Neural progenitor cell (in vitro differentiated cells): Measurements from ENCODE around the gene CD200R1. TPM values are rescaled to one million over a fixed set of nuclear protein-coding genes. Genes with fewer than 3 reads are reported as not detected.

Experiments used
- DNase-seq: peaks from one replicate; pipeline ENCODE4 v3.0.0-alpha.2; 2016; ENCODE audit warnings: low spot score
- H2AFZ ChIP-seq: fragments of 200-600 bp; sonication (generic); replicated peaks from 2 replicates; pipeline ENCODE4 v1.6.1; 2016; ENCODE audit warnings: antibody characterized with exemption
- H3F3A ChIP-seq: fragments of 200-600 bp; sonication (generic); 2 replicates; pipeline ENCODE4 v1.6.1; 2016; ENCODE audit warnings: antibody characterized with exemption, low read depth
- H3K27ac ChIP-seq: fragments of 200-600 bp; sonication (generic); 2 replicates; pipeline ENCODE4 v1.5.1; 2016; ENCODE audit warnings: mild to moderate bottlenecking
- H3K27me3 ChIP-seq: fragments of 200-600 bp; sonication (generic); 2 replicates; pipeline ENCODE4 v1.6.1; 2016; ENCODE audit warnings: mild to moderate bottlenecking, moderate library complexity
- H3K36me3 ChIP-seq: fragments of 200-600 bp; sonication (generic); 2 replicates; pipeline ENCODE4 v1.5.1; 2016
- H3K4me1 ChIP-seq: fragments of 200-600 bp; sonication (generic); 2 replicates; pipeline ENCODE4 v1.6.1; 2016; ENCODE audit warnings: mixed run types
- H3K4me2 ChIP-seq: fragments of 200-600 bp; sonication (generic); 2 replicates; pipeline ENCODE4 v1.6.1; 2016
- H3K4me3 ChIP-seq: fragments of 200-600 bp; sonication (generic); 2 replicates; pipeline ENCODE4 v1.5.1; 2016
- H3K79me2 ChIP-seq: fragments of 200-600 bp; sonication (generic); 2 replicates; pipeline ENCODE4 v1.6.1; 2016; ENCODE audit warnings: low read depth
- H3K9ac ChIP-seq: fragments of 200-600 bp; sonication (generic); 2 replicates; pipeline ENCODE4 v1.6.1; 2016
- H3K9me3 ChIP-seq: fragments of 200-600 bp; sonication (generic); 2 replicates; pipeline ENCODE4 v1.5.1; 2016; ENCODE audit warnings: low read depth
- H4K20me1 ChIP-seq: fragments of 200-600 bp; sonication (generic); 2 replicates; pipeline ENCODE4 v1.6.1; 2016; ENCODE audit warnings: low read depth
- H3K27ac Mint-ChIP-seq: 3 replicates; pipeline ENCODE4 v1.8.0; 2021; ENCODE audit warnings: mixed read lengths
- H3K27me3 Mint-ChIP-seq: 2 replicates; pipeline ENCODE4 v1.8.0; 2022; ENCODE audit warnings: low read depth, mild to moderate bottlenecking, inconsistent platforms, moderate library complexity, mixed read lengths; ENCODE audit not compliant: insufficient read depth
- H3K36me3 Mint-ChIP-seq: 3 replicates; pipeline ENCODE4 v1.8.0; 2021; ENCODE audit warnings: mixed read lengths
- H3K4me1 Mint-ChIP-seq: 3 replicates; pipeline ENCODE4 v1.8.0; 2021; ENCODE audit warnings: mixed read lengths
- H3K4me3 Mint-ChIP-seq: 3 replicates; pipeline ENCODE4 v1.8.0; 2021; ENCODE audit warnings: mild to moderate bottlenecking, moderate library complexity, mixed read lengths
- H3K9me3 Mint-ChIP-seq: 3 replicates; pipeline ENCODE4 v1.8.0; 2020; ENCODE audit warnings: mixed read lengths
- CTCF ChIP-seq: fragments of 200-600 bp; sonication (generic); IDR thresholded peaks from 2 replicates; pipeline ENCODE4 v1.5.1; 2017; ENCODE audit warnings: antibody characterized with exemption, mild to moderate bottlenecking
- EZH2 ChIP-seq: fragments of 200-600 bp; sonication (generic); IDR thresholded peaks from 2 replicates; pipeline ENCODE4 v1.6.1; 2017; ENCODE audit warnings: antibody characterized with exemption, mild to moderate bottlenecking, moderate library complexity
- EZH2phosphoT487 ChIP-seq: fragments of 200-600 bp; sonication (generic); IDR thresholded peaks from 2 replicates; pipeline ENCODE4 v1.6.1; 2017; ENCODE audit warnings: antibody characterized with exemption
- total RNA-seq: library from RNA; depleted of rRNA; stranded (reverse); fragments of >200 nt; gene quantifications from 2 replicates; pipeline ENCODE4 v1.2.3, GENCODE V29; 2015; ENCODE audit warnings: low replicate concordance

CD200R1 gene
- total RNA-seq, 1 donor from 2014 or later: not detected

- no peak overlapping the region for H3K27ac Mint-ChIP-seq
- Histone ChIP-seq H3K36me3 (no peaks in the 10 kb centered on the region), H3K9me3 (no peaks in the 10 kb centered on the region), H3K27ac (no peak overlapping the region), H3K27me3 (no peaks in the 10 kb centered on the region), H2AFZ (peak overlapping the region; percentile 45), H4K20me1 (no peaks in the 10 kb centered on the region), H3K4me2 (no peak overlapping the region), H3F3A (no peaks in the 10 kb centered on the region), H3K4me3 (no peak overlapping the region), H3K9ac (no peak overlapping the region), H3K4me1 (no peaks in the 10 kb centered on the region), H3K79me2 (no peaks in the 10 kb centered on the region)
- TF ChIP-seq EZH2 (no peak), EZH2phosphoT487 (no peak), CTCF (no peak)
- H3K27me3 Mint-ChIP-seq: peaks cover 2% of the 10 kb centered on the region
- no peak overlapping the region for H3K4me3 Mint-ChIP-seq
- H3K36me3 Mint-ChIP-seq: no peaks in the 10 kb centered on the region
- peaks cover 4% of the 10 kb centered on the region for H3K9me3 Mint-ChIP-seq
- no peaks in the 10 kb centered on the region for H3K4me1 Mint-ChIP-seq
- no peak for DNase-seq
These were observed 43.0 kb downstream of the CD200R1 start for GRCh38 chr3:112931736-112932521.

GRCh38 chr3:112930771-112931170, 44.1 kb downstream of the CD200R1 start:
- Histone ChIP-seq H3K36me3 (no peaks in the 10 kb centered on the region), H3K4me1 (no peaks in the 10 kb centered on the region), H3K9me3 (no peaks in the 10 kb centered on the region), H4K20me1 (no peaks in the 10 kb centered on the region), H3K4me3 (no peak overlapping the region), H3K4me2 (no peak overlapping the region), H3F3A (no peaks in the 10 kb centered on the region), H2AFZ (no peak overlapping the region), H3K27me3 (no peaks in the 10 kb centered on the region), H3K9ac (no peak overlapping the region), H3K27ac (no peak overlapping the region), H3K79me2 (no peaks in the 10 kb centered on the region)
- no peaks in the 10 kb centered on the region for H3K36me3 Mint-ChIP-seq
- no peaks in the 10 kb centered on the region for H3K9me3 Mint-ChIP-seq
- no peak for DNase-seq
- peaks cover 2% of the 10 kb centered on the region for H3K27me3 Mint-ChIP-seq
- TF ChIP-seq EZH2: no peak
- no peak for TF ChIP-seq EZH2phosphoT487
- TF ChIP-seq CTCF: no peak
- H3K4me3 Mint-ChIP-seq: no peak overlapping the region
- H3K27ac Mint-ChIP-seq: no peak overlapping the region
- peaks cover 7% of the 10 kb centered on the region for H3K4me1 Mint-ChIP-seq

- H3K4me3 Mint-ChIP-seq: no peak overlapping the region
- H3K4me2 ChIP-seq: no peak overlapping the region
- H3K27ac ChIP-seq: no peak overlapping the region
- no peaks in the 10 kb centered on the region for H3K36me3 ChIP-seq
- H4K20me1 ChIP-seq: no peaks in the 10 kb centered on the region
- no peaks in the 10 kb centered on the region for H3K9me3 ChIP-seq
- no peaks in the 10 kb centered on the region for H3K27me3 Mint-ChIP-seq
- no peak overlapping the region for H3K9ac ChIP-seq
- no peak overlapping the region for H3K4me3 ChIP-seq
- DNase-seq: no peak
- H3K4me1 Mint-ChIP-seq: peaks cover 10% of the 10 kb centered on the region
- H3K27me3 ChIP-seq: no peaks in the 10 kb centered on the region
- no peaks in the 10 kb centered on the region for H3F3A ChIP-seq
- no peaks in the 10 kb centered on the region for H3K79me2 ChIP-seq
- H3K9me3 Mint-ChIP-seq: no peaks in the 10 kb centered on the region
- H3K36me3 Mint-ChIP-seq: no peaks in the 10 kb centered on the region
- no peak overlapping the region for H2AFZ ChIP-seq
- no peak for TF ChIP-seq CTCF
- TF ChIP-seq EZH2: no peak
- TF ChIP-seq EZH2phosphoT487: no peak
- no peaks in the 10 kb centered on the region for H3K4me1 ChIP-seq
- H3K27ac Mint-ChIP-seq: peak overlapping the region; percentile 13
These were observed 48.9 kb downstream of the CD200R1 start for GRCh38 chr3:112925969-112926368.
